ENCODE results near the gene CD3D.

DNA sequence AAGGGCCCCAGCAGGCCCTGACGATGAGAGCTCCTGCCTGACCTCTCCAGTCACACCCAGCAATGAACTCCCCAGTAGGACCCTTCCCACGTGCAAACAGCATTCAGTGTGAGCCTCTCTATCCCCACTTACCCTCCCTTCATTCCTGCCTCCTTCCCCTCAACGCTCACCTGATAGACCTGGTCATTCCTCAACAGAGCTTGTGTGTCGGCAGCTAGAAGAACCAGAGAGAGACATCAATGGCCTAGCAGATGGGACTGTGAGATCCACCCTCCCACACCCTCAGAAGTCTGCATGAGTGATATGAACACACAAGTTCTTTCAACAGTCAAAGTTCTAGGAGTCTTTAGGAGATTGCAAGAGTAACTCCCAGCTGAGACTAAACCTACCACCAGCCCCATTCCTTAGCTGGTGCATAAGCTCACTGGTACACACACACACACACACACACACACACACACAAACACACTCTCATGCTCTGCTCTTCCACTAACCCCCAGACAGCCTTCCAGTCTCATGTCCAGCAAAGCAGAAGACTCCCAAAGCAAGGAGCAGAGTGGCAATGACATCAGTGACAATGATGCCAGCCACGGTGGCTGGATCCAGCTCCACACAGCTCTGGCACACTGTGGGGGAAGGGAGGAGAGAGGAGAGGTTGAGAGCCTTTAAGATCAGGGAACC is 3.1 kb downstream of the CD3D start:
- TF ChIP-seq, protein P1, sequence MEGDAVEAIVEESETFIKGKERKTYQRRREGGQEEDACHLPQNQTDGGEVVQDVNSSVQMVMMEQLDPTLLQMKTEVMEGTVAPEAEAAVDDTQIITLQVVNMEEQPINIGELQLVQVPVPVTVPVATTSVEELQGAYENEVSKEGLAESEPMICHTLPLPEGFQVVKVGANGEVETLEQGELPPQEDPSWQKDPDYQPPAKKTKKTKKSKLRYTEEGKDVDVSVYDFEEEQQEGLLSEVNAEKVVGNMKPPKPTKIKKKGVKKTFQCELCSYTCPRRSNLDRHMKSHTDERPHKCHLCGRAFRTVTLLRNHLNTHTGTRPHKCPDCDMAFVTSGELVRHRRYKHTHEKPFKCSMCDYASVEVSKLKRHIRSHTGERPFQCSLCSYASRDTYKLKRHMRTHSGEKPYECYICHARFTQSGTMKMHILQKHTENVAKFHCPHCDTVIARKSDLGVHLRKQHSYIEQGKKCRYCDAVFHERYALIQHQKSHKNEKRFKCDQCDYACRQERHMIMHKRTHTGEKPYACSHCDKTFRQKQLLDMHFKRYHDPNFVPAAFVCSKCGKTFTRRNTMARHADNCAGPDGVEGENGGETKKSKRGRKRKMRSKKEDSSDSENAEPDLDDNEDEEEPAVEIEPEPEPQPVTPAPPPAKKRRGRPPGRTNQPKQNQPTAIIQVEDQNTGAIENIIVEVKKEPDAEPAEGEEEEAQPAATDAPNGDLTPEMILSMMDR (IDR thresholded peaks at IDR 0.05), result no peak
- no peak for TF ChIP-seq POLR2A (IDR thresholded peaks at IDR 0.05)

Data from uterus (tissue), 2 donors.